ENCODE measurements around the gene ZNF41.
A peak's percentile ranks its signal among the peaks of the same experiment; 100 is the strongest.
"Not testable (repeated sequence)": the region's sequence is repeated elsewhere in the genome, so short reads cannot be mapped to it uniquely, and the experiment has no call there.

The ZNF41 gene

GRCh38 chrX:47482512-47483305, at the start of gene ZNF41:
Gene ZNF41 (minus strand): TSS chrX:47483222. CDS start chrX:47467481, 15,741 bp downstream.
- DNase-seq: peak; percentile 34 to 61

- no peak for DNase-seq
Observed at GRCh38 chrX:47530049-47530448, 47.0 kb upstream of the ZNF41 start.

- DNase-seq: no peak
Observed at GRCh38 chrX:47529548-47529947, 46.5 kb upstream of the ZNF41 start.

DNA sequence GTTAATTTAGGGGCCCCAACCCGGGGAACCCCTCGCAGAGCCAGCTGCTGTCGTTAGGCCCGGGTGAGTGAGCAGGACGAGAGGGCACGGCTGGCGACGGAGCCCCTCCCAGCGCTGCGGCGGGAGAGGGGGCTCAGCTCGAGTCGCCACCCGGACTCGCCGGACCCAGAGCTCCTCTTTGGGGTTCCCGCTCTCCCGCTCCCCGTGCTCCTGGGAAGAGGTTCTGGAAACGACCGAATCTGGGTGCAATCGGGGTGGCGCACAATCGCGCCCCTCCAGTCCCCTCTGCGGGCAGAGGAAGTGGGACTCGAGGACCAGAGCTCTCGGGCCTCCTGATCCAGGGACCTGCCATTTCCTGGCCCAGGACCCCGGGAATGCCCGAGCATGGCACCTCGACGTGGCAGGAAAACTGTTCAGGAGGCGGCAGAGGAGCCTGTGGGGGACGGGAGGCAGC, 40.7 kb upstream of the ZNF41 start:
- DNase-seq: no peak

GRCh38 chrX:47523297-47523696, 40.3 kb upstream of the ZNF41 start:
- DNase-seq: peak; percentile 2 to 47

DNA sequence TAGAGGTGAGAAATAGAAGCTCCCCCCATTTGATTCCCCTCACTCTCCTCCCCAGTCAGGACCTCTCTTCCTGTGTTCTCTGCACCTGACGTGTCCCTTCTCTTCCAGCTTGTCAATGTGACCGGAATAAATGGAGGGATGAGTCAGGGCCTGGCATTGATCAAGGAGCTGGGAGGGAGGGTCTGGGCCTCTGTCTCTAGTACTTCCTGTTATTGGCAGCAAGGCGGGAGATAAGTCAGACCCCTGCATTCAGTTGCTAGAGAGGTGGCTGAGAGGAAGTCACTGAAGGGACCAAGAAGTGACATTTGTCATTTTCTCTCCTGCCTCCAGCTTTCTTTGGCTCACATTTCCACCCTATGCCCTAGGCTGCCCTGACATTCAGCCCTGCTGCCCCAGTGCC, 35.1 kb upstream of the ZNF41 start:
- no peak for DNase-seq

- peak in 1 of 2 experiments; percentile 11 for DNase-seq
Observed at GRCh38 chrX:47515941-47516665, 33.1 kb upstream of the ZNF41 start.

DNA sequence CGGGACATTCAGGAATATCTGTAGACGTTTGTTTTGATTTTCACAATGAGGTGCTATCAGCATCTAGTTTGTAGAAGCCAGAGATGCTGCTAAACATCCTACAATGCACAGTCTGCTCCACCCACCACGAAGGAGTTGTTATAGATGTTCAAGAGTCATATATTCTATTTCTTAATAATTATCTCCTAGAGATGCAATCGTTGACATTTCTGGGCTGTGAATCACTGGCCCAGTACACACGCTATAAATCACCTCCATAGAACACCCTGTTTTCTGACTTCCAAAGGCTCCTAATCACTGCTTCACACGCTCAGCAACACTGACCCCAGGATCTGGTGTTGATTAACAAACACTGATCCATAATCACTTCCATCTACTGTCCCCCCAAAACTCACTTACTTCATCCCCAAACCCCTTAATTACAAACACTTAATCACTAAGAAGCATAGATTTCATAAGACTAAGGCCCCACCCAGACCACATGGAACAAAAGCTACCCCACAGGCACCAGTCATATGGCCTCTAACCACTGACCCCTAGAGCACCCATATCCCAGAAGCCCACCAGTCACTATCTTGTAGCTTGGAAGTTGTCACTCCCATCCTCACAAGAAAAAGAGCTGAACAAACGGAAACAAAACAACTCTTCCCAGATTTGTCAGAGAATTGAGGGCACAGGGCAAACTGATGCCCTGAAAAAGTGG, 31.7 kb upstream of the ZNF41 start:
- DNase-seq: no peak

DNA sequence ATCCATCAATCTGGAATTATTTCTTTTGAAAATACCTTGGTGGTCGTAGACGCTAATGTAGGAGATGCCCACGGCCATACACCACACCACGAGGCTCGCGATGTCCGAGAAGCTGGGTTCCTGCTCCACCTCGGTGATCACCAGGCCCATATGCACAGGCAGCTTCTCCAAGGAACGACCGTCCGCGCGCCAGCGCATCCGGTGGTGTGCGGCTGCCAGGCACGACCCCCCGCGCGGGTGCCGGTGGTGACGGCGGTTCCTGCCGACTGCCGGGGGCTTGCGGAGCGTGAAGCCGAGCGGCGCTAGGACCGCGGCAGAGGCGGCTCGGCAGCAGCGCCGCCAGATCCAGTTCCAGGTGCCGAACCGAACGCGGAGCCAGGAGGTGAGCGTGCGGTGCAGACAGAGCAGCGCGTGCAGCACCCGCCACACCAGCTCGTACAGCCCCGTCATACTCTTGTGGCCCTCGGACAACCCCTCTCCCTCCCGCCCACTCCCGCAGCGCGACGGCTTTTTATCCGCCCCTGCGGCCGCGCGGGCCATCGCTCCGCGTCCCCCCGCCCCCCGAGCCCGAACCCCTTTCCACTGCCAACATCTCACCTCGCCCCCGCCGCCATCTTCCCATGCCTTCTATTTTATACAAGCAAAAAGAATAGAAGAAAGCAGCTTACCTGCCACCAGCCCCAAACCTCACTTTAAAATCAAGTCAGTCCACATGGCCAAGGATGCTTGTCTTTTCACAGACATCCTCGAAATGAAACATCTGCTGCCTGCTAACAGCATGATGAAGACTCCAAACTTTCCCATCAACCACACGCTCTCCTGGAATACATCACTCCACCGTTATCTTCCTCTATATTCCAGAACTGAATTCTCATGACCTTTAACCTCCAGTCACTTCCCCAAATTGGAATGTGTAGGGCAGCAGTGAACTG, 30.3 kb upstream of the ZNF41 start:
- not testable (repeated sequence) for DNase-seq

DNA sequence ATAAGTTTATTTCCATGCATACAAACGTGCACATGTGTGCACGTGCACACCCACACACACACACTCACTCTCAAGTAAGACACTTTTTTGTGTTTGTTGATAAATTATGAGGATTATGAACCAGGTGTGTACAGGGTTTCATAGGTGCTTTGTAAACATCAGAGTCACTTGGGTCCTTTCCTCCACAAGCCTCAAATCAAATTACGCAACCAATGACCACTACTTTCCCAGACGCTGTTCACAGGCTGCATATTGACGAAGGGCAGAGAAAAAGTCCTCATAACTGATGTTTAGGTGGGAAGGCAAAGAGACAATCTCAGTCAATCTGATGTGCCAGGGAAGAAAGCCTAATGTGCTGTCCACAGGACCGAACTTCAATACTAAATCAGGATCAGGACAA, 29.4 kb upstream of the ZNF41 start:
- not testable (repeated sequence) for DNase-seq

DNA sequence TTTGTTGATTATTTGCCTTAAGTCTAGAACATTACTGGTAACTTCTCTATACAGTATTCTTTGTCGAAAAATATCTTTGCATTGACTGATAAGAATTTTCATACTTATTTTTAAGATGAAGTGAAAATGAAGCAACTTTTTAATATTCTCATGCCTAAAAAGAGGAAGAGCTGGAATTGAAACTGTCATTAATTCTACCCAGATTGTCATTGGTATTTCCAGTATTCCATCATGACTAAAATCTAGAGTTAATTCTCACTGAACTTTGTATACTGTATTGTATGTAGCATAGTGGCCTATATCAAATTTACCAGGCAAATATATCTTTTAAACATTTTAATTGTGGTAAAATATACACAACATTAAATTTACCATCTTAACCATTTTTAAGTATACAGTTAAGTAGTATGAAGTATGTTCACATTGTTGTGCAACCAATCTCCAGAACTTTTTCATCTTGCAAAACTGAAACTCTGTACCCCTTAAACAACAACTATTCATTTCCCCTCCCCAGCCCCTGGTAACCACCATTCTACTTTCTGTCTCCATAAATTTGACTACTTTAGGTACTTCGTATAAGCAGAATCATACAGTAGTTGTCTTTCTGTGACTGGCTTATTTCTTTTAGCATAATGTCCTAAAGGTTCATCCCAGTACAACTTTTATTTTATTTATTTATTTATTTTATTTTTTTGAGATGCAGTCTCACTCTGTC, 24.3 kb upstream of the ZNF41 start:
- no peak for DNase-seq

- no peak for DNase-seq
Observed at GRCh38 chrX:47503151-47503550, 20.1 kb upstream of the ZNF41 start.

DNA sequence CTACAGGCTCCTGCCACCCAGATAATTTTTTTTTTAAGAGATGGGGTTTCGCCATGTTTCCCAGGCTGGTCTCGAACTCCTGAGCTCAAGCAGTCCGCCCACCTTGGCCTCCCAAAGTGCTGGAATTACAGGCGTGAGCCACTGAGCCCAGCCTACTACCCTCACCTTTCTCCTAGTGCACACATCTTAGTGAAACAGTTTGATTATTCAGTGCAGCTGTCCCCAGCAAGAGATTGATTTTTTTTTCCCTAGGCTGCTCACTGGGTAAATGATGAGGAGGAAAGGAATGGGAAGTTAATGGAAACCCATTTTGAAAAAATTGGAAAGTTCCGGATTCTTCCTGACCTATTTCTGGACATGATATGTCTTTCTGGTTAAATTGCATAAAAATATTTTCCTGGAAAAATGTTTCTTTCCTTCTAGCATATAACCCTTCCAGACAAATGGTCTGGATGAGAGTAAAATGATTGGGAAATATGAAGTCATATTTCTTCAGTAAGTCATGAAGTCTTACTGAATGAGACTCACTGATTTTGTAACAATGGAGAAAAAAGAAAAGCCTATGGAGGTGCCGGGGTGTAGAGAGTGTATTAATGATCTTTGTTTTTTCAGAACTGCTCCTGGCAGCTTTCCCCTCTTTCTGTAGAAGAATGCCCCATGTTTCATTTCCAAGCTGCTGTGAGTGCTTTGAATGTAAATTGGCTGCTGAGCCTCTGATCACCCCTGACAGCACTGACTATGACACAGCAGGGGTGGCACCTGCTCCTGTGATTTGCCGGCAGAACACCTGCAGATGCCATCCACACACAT, 19.5 kb upstream of the ZNF41 start:
- DNase-seq: no peak

GRCh38 chrX:47501226-47502074, 18.4 kb upstream of the ZNF41 start:
- DNase-seq: peak in 1 of 2 experiments; percentile 6

- DNase-seq: no peak
Observed at GRCh38 chrX:47500554-47500953, 17.5 kb upstream of the ZNF41 start.

DNA sequence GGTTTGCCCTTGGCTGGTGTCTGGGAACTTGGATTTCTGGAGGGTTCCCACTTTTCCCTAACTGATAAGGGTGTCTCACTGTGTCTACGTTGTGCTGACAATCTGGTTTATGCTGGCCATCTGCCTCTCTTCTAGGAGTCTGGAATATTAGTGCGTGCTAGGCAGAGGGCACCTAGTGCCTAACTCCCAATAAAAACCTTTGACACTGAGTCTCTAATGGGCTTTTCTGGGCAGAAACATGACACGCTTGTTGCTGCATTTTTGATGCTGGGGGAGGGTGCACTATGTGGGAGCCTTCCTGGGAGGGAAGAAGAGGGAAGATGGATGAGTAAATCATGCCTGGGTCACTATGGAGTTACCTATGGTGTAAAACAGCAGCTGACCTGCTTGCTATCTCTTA, 16.3 kb upstream of the ZNF41 start:
- DNase-seq: no peak

DNA sequence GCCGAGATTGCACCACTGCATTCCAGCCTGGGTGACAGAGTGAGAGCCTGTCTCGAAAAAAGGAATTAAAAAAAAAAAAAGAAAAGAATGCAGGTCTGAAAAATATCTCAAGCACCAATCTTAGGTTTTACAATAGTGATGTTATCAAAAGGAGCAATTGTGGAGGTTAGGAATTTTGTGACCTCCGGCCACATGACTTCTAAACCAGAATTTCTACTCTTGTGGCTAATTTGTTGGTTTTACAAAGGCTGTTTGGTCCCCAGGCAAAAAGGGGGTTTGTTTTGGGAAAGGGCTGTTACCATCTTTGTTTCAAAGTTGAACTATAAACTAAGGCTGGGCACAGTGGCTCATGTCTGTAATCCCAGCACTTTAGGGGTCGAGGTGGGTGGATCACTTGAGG, 15.4 kb upstream of the ZNF41 start:
- DNase-seq: no peak

GRCh38 chrX:47497271-47497888, 14.4 kb upstream of the ZNF41 start:
- no peak for DNase-seq

- DNase-seq: not testable (repeated sequence)
Observed at GRCh38 chrX:47492133-47492532, 9.1 kb upstream of the ZNF41 start.
